ENCODE data around the gene ADAMTS19.

GRCh38 chr5:129670957-129671500 is 210.9 kb downstream of the ADAMTS19 start:
- TF ChIP-seq POLR2A (IDR thresholded peaks at IDR 0.05) = no peak
- TF ChIP-seq CTCF (IDR thresholded peaks at IDR 0.05) = no peak
